Suppressor macrophage treated with lipopolysaccharide for 4 hours (primary cell): Measurements from ENCODE around the gene ATG9B.
A peak's percentile ranks its signal among the peaks of the same experiment; 100 is the strongest.
"Not testable (repeated sequence)": the region's sequence is repeated elsewhere in the genome, so short reads cannot be mapped to it uniquely, and the experiment has no call there.

Experiments used
- DNase-seq: peaks from one replicate; pipeline ENCODE4 v3.0.0-alpha.2; 2020

The ATG9B gene

DNA sequence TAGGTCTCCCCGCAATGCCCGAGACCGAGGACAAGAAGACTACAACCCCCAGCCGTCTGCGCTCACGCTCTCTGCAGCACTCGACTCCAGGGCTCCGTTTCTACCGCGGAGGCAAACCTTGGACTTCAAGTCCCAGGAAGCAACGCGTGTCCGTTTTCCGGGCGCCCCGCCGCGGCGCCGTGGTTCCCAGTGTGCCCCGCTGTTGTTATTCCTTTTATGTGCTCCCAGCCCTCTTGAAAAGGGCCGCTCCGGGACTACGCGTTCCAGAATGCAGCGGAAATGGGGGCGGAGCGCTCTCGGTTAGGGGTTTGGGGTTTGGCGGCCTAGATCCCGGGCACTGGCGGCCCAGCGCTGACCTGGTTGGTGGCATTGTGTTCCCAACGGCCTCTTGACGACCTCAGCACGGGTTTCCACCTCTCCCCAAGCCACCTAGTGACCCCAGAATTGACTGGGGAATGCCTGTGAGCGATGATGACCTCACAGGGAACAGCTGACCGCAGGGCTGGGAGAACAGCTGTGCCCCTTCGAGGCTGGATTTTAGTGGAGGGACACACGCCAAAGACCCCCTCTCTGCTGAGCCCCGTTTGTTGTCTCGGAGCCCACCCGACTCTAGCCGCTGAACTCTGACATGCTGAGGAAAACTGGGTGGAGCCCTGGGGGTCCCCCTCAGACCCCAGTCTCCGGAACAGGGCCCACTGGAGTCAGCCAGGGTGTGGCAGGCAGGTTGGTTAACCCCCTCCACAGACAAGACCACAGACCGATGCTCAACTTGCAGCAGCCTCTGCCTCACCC is 33.9 kb upstream of the ATG9B start:
- peak; percentile 99 for DNase-seq

DNA sequence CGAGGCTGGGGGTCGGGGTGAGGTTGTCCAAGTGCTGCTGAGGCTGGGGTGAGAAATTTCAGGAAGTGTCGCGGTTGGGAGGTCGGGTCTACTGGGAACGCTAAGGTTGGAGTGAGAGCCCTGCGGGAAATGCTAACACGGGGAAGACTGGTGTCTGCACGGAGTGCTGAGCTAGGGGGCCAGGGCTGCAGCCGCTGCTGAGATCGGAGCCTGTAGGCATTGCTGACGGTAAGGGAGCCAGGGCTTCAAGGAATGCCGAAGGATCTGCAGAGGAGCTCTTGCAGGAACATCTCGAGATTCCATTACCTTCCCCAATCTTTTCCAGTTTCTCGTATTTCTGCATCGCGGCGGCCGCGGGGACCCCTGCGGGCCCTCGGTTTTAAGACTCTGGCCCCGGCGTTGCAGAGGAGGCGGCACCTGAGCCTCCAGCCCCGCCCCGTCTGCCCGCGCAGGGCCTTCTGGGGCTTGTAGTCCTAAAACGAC is 33.3 kb upstream of the ATG9B start, which contains the start of gene CDK5:
Gene CDK5, minus strand, starts transcription at position 392 of the 483 bp plus-strand sequence. Its CDS starts 49 bp downstream, at position 343.
- DNase-seq, result no peak

DNA sequence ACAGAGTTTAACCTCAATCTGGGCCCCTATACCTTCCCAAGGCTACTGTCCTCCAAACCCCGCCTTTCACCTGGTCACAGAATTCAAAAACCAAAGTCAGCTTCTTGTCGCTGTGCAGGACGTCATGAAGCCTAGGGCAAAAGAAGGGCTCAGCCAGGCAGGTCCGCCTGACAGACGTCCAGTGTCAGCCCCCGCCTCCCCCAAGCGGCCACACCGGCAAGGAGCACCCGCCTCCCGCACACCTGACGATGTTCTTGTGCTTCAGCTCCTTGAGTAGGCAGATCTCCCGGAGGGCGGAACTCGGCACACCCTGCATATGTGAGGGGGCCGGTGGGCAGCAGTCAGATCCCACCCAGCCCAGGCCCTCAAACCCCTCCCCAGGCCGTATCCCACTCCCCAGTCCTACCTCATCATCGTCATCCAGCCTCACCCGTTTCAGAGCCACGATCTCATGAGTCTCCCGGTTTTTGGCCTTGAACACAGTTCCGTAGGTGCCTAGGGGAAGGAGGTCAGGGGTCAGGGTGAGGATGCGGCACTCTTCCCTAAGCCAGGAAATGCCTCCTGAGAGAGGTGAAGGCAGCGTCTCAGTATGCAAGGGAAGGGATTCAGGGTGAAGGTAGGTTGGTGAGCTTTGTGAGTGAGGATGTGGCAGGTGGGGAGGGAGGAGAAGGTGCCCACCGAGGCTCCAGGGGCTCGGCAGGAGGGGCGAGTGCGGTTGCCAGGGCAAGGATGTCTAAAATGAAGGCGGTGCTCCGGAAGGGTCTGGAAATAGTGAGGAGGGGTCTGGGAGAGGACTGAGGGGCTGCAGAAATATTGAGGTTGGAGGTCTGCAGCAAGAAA is 32.6 kb upstream of the ATG9B start:
- no peak for DNase-seq

DNA sequence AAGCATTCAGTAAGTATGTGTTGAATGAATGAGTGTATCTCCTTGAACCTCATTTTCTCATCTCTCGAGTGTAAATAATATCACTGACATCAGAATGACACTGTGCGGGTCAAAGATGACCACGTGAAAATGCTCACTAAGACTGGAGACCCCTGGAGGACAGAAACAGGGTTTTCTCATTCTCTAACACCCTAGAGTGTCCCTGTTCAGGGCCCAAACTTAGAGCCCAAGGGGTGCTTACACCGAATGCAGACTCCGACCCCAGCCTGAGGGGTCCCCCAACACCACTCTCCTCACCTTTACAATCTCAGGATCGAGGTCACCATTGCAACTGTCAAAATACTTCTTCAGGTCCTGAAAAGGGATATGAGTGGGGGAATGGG is 32.0 kb upstream of the ATG9B start:
- DNase-seq, result no peak

DNA sequence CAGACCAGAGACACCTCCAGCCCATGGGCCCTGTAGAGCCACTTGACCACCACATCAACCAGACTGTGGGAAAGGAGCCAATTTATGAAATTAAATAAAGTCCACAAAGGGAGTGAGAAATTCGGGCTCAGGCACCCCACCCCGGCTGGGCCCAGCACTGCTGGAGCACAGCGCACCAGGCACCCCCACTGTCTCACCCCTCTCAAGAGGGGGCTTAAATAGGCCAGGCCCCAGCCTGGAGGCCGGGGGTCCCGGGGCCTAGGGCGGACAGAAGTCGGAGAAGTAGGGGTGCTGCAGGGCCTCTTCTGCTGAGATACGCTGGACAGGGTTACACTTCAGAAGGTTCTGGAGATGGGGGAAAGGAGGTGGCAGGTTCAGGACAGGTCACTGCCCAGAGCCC is 29.5 kb upstream of the ATG9B start:
- no peak for DNase-seq

DNA sequence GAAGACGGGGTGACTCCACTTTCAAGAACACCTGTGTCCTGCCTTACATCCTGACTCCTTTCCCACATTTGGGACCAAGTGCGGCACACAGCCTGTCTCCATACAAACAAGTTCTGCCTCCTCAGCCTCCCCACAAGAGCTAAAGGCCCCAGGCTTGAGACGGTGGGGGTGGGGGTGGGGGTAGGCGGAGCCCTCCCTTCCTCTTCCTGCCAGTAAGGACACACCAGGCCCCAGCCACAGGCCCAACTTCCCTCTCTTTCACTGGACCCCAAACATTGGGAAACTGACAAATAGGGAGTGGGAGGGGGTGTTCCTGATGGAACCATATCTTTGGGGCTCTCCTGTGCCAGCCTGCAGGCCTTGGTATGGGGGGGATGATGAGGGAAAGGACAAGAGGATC is 28.8 kb upstream of the ATG9B start:
- DNase-seq, result no peak

DNA sequence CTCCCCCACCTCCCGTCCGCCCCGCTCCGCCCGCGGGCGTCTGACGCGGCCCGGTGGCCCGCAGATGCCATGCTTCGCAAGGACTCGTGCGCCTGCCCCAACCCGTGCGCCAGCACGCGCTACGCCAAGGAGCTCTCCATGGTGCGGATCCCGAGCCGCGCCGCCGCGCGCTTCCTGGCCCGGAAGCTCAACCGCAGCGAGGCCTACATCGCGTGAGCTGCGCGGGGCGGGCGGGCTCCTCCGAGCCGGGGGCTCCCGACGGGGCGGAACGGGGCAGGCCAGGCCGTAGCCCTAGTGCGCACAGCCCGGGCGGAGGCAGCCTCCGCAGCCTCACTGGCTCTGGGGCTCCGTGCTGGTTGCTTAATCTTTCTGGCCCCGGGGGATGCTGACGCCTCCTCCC is 26.8 kb upstream of the ATG9B start:
- peak; percentile 63 for DNase-seq

DNA sequence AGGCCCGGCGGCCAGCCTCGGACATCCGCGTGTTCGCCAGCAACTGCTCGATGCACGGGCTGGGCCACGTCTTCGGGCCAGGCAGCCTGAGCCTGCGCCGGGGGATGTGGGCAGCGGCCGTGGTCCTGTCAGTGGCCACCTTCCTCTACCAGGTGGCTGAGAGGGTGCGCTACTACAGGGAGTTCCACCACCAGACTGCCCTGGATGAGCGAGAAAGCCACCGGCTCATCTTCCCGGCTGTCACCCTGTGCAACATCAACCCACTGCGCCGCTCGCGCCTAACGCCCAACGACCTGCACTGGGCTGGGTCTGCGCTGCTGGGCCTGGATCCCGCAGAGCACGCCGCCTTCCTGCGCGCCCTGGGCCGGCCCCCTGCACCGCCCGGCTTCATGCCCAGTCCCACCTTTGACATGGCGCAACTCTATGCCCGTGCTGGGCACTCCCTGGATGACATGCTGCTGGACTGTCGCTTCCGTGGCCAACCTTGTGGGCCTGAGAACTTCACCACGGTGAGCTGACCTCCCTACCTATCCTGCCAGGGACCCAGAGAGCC is 24.7 kb upstream of the ATG9B start:
- no peak for DNase-seq

DNA sequence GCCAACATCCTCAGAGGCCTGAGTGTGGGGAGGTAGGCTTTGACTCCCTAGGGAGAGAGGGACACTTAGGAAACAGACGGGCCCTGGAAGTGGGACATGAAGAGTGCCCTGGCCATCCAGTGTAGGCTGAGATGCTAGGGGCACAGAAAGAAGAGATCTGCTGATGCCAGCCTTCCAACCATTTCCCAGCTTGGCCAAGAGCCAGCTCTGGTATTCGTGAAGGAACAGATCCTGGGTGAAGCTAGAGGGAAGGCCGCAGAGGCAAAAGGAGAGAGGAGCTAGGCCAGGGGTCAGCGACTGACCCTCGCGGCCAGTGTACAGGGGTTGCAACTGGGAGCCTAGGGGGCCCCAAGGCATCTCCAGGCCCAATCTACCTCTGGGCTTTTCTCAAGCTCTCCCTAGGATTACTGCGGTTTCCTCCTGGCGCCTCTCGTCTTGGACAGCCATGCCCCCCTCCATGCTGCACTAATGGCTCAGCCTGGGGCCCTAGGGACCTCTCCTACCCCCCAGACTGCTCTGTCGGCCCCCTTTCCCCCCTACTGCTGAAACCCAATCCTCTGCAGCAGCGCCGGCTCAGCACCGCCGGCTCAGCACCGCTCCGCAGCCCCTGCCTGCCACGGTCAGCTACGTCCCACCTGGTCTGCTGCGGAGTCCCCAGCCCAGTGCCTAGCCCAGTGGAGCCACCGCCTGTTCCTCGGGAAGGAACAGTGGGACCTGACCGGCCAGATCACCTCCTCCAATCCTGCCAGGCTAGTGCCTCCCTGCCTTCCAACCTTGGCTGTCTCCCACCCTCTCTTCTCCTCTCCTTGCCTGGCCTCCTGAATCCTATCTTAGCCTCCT is 23.9 kb upstream of the ATG9B start, which contains the start of gene ASIC3:
Gene ASIC3, plus strand, starts transcription at position 556 of the 840 bp plus-strand sequence. CDS start 355 bp downstream, outside the sequence.
- no peak for DNase-seq

DNA sequence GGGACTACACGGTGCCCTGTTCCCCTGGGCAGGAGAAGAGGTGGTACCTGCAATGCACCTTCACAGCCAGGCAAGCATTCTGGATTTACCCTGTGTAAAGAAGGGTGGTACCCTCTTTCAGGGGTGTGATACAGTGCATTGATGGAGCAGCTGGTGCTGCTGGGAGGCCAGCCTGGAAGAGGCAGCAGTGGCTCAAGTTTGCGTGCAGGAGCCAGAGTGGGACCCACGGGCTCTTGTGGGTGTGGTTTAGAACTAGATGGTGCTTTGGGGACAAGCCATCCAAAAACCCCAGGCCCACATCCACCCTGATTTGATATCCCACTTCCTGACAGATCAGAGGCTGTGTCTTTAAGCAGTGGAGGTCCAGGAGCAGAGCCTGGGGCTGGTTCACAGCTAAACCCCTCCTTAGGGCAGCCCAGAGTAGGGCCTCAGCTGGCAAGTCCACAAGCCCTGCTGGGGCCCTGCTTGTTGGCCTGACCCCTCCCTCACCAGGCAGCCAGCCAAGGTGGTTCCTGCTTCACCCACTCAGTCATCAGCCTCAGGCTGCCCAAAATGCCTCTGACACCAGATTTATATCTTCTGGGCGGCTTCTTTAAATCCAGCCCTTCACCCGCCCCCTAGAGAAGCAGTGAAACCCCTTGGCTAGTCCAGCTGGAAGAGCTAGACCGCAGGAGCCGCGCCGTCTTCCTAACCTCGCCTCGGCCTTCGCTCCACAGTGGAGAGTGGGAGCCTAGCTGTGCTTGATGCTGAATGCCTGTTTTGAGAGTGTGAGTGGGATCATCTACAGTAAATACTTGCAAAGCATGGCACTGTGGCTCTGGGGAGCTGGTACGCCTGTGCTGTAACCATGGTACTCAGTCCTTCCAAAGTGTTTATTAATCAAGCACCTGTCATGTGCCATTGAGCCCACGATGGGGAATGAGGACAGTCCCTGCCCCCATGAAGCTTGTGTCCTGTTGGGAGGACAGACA is 22.6 kb upstream of the ATG9B start:
- DNase-seq, result no peak

DNA sequence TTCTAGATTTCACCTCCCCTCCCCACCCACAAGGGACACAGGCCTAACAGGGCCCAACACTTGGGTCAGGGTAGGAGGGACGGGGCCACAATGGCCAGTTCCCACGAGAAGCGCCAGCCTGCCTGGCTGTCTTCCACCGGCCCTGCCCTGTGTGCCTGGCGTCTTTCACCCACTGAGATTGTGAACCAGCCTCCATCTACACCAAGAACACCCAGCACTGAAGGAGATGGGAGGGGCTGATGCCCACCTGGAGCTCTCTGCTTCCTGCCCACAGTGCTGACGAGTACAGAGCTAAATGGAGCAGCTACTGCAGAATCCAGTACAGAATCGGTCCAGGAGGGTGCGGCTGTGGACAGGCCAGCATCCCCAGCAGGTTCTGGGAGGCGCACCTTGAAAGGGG is 21.7 kb upstream of the ATG9B start:
- no peak for DNase-seq

DNA sequence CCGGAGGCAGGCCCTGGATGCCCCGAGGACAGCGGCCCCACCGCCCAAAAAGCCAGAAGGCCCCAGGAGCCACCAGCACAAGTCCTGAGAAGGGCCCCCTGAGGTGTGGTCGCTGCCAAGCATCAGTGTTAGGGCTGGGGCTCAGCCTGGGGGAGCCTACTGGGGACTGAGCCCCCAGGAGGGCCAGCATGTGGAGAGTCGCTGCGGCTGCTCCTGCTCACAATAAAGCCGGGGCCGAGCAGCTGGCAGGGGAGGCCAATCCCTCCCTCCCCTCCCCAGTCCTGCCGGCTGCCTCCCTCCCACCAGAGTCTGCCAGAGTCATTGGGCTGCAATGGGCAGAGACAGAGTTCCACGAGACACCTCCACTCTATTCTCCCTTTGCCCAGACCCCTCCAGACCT is 21.0 kb upstream of the ATG9B start:
- no peak for DNase-seq

DNA sequence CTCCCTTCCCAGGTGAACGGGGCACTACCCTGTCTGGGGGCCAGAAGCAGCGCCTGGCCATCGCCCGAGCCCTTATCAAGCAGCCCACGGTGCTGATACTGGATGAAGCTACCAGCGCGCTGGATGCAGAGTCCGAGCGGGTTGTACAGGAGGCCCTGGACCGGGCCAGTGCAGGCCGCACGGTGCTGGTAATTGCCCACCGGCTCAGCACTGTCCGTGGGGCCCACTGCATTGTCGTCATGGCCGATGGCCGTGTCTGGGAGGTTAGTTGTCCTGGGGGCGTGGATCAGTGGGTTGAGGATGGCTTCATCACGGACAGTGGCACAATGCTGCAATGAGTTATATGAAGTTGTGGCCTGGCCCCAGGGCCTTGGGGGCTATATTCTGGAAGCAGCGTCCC is 19.7 kb upstream of the ATG9B start:
- DNase-seq, result no peak

DNA sequence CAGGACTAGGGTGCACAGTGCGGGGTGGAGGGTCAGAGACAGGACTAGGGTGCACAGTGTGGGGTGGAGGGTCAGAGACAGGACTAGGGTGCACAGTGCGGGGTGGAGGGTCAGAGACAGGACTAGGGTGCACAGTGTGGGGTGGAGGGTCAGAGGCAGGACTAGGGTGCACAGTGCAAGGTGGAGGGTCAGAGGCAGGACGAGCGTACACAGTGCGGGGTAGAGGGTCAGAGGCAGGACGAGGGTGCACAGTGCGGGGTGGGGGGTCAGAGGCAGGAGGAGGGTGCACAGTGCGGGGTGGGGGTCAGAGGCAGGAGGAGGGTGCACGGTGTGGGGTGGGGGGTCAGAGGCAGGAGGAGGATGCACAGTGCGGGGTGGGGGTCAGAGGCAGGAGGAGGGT is 19.2 kb upstream of the ATG9B start:
- DNase-seq, result not testable (repeated sequence)

DNA sequence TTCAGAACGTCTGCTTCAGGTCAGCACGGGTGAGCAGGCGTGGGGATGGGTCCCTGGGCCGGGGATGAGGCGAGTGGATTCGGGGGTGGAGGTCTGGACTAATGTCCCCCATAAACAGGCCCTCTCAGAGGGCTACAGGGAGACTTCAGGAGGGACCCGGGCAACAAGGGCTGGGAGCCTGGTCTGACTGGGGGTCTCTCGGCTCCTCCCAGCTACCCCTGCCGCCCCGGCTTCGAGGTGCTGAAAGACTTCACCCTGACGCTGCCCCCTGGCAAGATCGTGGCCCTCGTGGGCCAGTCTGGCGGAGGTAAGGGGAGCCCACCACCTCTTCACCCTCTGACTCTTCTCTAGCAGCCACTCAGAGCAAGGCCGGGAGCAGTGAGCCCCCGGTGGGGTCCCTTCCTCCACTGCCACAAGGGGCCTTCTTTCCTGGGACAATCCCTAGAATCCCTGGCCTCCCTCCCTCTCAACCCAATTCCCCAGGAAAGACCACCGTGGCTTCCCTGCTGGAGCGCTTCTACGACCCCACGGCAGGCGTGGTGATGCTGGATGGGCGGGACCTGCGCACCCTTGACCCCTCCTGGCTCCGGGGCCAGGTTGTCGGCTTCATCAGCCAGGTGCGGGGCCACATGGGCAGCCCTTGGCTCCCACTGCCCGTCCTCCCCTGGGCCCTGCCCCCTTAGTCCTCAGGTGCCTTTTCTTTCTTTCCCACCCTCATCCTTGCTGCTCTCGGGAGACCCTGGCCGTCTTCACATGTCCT is 16.5 kb upstream of the ATG9B start:
- no peak for DNase-seq

DNA sequence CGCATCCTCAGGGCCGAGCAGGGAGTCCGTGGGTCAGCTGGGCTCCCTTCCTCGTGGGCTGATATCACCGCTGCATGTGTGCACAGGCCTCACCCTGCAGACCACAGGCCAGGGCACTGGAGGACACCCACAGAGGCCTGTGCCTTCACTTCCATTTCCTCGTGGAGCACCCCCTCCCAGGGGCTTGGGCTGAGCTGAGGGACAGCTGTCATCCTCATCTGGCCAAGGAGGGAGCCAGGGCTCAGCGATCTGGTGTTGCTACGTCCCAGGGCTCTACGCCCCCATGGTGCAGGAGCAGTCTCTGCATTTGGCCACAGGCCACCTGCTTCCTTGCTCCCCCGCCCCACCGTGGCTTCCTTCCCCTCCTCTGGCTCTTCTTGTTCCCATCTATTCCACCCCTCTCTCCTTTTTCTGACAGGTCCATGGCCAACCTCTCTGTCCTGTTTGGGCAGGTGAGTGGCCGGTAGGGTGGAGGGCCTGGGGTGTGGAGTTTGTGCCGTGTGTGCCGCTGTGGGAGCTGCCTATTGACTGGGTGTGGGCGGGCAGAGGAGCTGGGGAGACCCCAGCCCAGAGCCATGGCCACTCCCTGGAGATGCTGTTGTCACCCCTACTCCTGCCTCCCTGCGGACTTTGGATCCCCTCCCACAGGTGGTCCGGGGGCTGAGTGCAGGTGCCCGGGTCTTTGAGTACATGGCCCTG is 15.7 kb upstream of the ATG9B start:
- DNase-seq, result peak; percentile 58

DNA sequence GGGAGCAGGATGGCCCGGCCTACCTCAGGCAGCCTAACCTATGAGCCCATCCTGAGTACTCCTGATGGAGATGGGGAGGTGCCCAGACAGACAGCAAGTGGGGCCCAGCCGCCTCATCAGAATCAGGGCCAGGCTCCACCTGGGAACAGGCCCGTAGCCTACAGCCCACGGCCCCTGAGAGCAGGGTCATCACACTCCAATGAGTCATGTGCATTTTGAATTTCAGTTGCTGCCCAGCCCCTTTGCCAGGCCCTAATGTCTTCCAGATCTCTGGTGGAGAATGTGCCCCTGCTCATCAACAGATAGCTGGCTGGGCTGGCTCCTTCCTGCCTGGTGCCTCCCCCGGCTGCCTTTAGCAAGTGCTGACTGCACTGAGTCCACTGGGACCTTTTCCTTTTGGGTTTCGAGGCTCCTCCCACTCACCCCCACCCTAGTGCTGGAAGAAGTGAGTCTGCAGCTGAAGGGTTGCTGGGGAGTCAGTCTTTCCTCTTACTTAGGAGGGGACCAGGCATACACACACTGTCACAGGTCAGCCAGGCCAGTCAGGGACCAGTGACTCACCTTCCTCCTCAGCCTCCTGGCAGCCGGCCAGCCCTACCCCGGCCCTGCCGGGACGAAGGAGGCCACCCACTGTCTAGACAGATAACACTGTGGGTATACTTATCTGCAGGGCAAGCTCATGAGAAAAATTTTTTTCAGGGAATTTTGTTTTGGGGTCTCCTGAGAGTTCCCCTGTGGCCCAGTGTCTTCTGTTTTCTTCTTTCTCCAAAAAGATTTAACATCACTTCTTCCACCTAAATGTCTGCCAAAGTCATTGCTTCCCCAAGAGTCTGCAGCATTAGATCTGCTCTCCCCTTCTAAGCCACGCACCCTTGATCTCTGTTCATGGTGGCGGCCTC is 14.9 kb upstream of the ATG9B start:
- peak; percentile 93 for DNase-seq

DNA sequence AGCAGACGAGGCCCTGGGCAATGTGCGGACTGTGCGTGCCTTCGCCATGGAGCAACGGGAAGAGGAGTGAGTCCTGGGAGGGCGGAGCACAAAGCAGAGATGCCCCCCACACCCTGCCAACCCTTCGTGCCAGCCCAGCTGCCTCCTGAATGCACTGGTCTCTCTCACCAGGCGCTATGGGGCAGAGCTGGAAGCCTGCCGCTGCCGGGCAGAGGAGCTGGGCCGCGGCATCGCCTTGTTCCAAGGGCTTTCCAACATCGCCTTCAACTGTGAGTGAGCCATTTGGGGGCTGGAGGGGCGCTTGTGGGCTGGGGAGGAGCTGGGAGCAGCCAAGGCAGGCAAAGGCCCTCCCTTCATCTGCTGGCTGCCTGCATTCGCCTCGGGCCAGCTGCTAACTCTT is 11.6 kb upstream of the ATG9B start:
- DNase-seq, result no peak
